Smooth muscle cell (in vitro differentiated cells): ENCODE data around the gene HTR3A. TPM values are rescaled to one million over a fixed set of nuclear protein-coding genes. Genes with fewer than 3 reads are reported as not detected.

ENCODE experiments used
- polyA plus RNA-seq: library from polyadenylated mRNA; unstranded; fragments of >200 nt; fragmentation: Nextera tagmentation; extraction: Ambion mirVana; gene quantifications from 2 replicates; pipeline ENCODE4 v1.2.1, GENCODE V29; 2016
- total RNA-seq: library from RNA; depleted of rRNA; stranded (reverse); fragments of >200 nt; gene quantifications from 2 replicates; pipeline ENCODE4 v1.2.3, GENCODE V29; 2014

Gene HTR3A
- total and polyA plus RNA-seq, 2 experiments from 2014 or later: not detected

Other genes with a start within 250 kb of the HTR3A start
- 20.7 and 23.0 TPM in 2 replicates for gene ZW10, start 201.4 kb upstream of the HTR3A start, total RNA-seq
- gene ZW10, start 201.4 kb upstream of the HTR3A start, polyA plus RNA-seq: 15.4 and 15.6 TPM in 2 replicates
- gene CLDN25, start 195.3 kb upstream of the HTR3A start, total RNA-seq: not detected in 2 replicates
- gene CLDN25, start 195.3 kb upstream of the HTR3A start, polyA plus RNA-seq: not detected in 2 replicates
- gene USP28, start 99.5 kb upstream of the HTR3A start, total RNA-seq: 50.5 and 57.5 TPM in 2 replicates
- 15.9 and 18.6 TPM in 2 replicates for gene USP28, start 99.5 kb upstream of the HTR3A start, polyA plus RNA-seq
- gene HTR3B, start 70.3 kb upstream of the HTR3A start, total RNA-seq: not detected in 2 replicates
- not detected in 2 replicates for gene HTR3B, start 70.3 kb upstream of the HTR3A start, polyA plus RNA-seq
- not detected in 2 replicates for gene ZBTB16, start 84.6 kb downstream of the HTR3A start, total RNA-seq
- 0.50 TPM in 1 of 2 replicates, not detected in the other for gene ZBTB16, start 84.6 kb downstream of the HTR3A start, polyA plus RNA-seq